NCI-H226 (cell line): ENCODE data around the gene CIDEA.
"Not testable (repeated sequence)": the region's sequence is repeated elsewhere in the genome, so short reads cannot be mapped to it uniquely, and the experiment has no call there.

ENCODE experiments used
- DNase-seq: peaks from one replicate; pipeline ENCODE4 v3.0.0-alpha.2; 2015

The CIDEA gene, protein sequence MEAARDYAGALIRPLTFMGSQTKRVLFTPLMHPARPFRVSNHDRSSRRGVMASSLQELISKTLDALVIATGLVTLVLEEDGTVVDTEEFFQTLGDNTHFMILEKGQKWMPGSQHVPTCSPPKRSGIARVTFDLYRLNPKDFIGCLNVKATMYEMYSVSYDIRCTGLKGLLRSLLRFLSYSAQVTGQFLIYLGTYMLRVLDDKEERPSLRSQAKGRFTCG

DNA sequence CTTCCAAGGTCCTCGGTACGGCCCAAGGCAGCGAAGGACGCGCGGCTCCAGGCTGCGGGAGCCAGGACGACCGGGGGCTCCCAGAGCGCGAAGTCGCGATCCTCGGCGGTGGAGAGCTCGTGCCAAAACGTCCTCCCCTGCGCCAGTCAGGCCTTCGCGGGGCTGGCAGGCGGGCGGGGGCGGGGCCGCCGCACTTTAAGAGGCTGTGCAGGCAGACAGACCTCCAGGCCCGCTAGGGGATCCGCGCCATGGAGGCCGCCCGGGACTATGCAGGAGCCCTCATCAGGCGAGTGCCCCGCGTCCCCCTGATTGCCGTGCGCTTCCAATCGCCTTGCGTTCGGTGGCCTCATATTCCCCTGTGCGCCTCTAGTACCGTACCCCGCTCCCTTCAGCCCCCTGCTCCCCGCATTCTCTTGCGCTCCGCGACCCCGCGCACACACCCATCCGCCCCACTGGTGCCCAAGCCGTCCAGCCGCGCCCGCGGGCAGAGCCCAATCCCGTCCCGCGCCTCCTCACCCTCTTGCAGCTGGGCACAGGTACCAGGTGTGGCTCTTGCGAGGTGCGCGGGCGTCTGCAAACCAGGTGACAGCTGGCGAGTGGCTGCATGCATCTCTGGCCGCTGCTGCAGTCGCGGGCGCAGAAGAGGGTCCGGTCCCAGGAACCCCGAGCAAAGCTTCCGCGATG is at the start of gene CIDEA:
Gene CIDEA (plus strand): TSS at position 226 of the 684 bp plus-strand sequence. CDS start 23 bp downstream, at position 249.
- no peak for DNase-seq

DNA sequence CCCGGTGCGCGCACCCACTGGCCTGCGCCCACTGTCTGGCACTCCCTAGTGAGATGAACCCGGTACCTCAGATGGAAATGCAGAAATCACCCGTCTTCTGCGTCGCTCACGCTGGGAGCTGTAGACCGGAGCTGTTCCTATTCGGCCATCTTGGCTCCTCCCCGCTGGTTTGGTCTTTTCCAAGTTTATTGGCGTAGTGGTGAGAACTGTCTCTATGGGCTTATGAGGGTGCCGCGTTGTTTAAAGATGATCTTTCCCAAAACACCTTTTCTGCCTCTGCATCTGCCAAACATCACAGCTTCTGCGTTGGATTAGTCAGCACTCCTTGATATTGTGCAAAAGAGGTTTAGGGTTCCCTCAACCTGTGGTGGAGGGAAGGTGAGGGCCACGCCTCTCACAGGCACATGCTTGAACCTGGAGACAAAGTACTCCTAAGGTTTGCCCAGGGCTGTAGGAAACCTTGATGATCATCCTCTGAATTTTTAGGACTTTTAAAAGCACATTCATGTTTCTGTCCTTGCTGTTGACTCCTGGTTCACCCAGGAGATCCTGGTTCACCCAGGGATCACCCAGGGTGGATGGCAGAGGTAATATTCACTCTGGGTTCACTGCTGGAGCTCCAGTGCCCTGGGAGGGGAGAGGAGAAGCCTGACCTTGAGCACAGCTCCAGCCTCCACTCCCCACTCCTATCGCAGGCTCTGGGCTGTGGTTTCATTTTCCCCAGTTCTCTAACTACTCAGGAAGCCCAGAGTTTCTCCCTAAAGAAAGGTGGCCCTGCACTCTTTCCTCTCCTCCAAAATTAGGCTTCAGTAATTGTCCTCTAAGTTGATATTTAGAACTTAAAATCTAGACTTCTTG is 45.6 kb upstream of the CIDEA start:
- not testable (repeated sequence) for DNase-seq

DNA sequence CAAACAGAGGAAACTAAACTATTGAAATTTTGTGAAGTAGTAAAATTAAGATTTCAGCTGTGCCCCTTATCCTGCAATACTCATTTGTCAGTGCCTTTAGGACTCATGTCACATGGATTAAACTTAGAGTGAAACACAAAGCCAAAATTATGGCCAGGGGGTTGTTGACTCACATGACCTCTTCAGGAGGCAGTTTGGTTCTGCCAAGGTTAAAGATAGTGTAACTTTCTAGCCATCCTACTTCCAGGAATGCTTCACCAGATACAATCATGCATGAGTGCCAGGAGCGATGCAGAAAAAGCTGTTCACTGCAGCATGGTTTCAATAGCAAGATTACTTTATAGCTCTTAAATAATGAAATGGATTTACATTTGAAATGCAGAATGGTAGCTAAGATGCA is 41.9 kb upstream of the CIDEA start:
- not testable (repeated sequence) for DNase-seq

DNA sequence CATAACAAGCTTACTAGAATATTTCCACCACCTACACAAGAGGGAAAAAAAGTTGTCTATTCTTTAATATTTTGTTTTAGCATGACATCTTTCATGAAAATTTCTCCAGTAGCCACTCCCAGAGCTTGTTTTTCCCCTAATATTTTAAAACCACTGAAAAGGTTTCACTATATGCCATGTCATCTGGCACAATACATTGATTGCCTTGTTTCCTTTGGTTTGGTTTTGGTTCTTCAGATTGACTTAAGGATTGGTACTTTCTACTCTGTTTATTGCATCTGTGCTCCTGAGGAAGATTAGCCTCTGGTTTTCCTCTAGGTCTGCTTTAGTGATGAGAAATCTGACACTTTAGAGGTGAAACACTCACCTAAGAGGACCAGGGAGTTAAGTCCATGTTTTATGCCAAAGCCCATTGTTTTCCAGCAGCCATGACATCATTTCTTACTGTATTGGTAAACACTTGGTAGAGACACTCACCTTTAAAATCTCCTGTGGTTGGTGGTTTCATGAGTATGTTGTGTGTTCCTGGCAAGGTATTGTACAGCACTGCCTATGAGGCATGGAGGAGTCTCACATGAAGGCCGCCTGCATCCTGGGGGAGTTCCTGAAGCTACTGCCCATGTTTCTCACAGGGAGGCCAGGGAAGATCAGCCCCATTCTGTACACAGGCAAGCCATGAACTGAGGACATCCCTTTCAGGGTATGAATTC is 39.7 kb upstream of the CIDEA start:
- peak; percentile 66 for DNase-seq

DNA sequence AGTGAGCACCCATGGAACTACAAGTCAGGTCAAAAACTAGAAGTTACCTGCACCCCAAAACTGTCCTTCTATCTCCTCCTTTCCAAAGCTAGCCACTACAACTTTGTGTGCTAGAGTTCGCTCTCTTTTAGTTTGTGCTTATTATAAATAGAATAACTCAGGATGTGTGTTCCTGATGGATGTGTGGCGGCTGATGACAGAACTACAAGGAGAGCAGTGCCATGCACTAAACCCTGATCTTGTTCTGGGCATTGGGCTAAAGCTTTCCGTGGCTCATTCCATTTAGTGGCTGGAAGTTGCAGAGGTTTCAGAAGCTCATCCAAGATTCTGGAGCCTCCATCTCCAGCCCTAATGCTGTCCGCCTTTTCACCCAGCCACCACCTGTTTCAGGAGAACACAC is 37.7 kb upstream of the CIDEA start:
- not testable (repeated sequence) for DNase-seq

DNA sequence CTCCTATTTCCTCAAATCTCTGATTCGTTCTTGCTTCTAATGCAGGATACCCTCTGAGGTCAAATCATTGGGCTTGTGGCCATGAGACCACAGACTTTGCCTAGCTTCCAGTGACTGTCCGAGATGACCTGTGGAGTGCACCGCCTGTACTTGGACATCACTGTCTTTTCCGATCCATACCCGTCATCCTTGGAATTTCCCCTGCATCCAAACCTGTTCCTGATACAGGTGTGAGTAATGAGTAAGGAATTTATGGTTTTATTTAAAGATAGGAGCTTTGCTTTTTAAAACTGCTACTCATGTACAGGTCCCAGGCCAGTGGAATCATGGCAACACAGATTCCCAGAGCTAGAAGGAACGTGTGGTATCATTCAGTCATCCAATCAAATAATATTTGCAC is 35.6 kb upstream of the CIDEA start:
- DNase-seq, result peak; percentile 68

DNA sequence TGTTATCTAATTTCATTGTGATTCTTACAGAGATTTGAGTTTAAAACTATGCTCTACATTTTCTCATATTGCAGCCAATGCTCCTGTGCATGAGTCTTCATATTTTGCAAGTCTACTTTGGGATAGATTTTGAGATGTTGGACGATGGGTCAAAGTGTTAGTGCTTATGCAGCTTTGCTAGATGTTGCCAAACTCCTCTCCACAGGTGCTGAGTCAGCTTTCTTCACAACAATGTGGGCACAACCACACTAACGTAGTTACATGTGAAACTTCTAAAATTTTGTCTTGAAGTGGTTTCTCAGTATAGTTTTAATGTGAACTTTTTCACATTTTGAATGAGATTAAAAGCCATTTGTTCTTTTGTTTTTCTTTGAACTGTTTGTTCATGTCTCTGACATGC is 32.1 kb upstream of the CIDEA start:
- DNase-seq, result not testable (repeated sequence)

DNA sequence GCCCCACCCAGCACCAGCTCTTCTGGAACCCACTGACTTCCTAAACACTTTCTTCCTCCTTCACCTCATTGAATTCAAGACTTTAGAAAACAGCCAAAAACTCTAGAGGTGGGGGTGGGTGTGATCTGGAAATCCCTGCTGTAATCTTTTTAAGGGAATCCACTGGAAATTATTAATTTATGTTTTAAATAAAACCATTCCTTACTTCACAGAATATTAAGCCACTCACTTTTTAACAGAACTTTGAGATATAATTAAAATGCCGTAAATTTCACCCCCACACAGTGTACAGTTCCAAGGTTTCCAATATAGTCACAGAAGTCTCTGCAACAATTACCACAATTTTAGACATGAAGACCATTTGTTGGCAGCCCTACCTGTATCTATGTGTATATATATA is 30.8 kb upstream of the CIDEA start:
- not testable (repeated sequence) for DNase-seq

DNA sequence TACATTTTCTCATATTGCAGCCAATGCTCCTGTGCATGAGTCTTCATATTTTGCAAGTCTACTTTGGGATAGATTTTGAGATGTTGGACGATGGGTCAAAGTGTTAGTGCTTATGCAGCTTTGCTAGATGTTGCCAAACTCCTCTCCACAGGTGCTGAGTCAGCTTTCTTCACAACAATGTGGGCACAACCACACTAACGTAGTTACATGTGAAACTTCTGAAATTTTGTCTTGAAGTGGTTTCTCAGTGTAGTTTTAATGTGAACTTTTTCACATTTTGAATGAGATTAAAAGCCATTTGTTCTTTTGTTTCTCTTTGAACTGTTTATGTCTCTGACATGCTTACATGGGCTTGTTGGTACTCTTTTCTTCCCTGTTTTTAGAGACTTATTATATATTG is 27.4 kb upstream of the CIDEA start:
- DNase-seq, result not testable (repeated sequence)

DNA sequence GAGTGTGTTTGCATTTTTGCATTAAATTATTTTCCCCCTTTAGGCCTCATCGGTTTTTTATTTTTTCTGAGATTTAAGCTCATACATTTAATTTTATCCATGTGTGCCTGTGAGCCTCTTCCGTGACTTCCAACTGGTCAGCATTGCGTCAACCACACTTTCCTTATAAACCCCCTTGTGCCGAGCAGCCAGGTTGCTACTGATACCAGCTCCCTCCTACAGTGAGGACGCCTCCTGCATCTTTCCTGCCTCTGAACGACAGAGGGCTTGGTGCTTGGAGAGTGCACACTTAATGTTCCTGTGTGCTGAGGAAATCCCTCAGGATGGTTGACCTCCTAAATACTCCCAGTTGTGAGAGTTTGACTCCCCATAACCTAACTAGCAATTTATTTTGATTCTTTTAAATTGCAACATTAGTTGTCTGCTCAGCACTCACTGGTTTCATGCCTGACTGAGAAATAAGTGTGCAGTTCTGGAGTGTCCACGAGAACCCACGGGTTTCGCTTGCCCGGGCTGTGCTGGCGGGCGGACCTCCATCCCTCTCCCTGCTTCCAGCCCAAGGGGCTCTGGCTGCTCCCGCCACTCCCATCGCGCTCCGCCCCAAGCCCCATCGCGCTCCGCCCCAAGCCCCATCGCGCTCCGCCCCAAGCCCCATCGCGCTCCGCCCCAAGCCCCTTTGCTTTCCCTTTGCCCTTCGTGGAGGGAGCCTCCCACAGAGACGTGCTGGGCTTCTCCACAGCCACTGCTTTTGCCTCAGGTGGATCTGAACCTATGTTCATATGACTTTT is 26.6 kb upstream of the CIDEA start:
- not testable (repeated sequence) for DNase-seq

DNA sequence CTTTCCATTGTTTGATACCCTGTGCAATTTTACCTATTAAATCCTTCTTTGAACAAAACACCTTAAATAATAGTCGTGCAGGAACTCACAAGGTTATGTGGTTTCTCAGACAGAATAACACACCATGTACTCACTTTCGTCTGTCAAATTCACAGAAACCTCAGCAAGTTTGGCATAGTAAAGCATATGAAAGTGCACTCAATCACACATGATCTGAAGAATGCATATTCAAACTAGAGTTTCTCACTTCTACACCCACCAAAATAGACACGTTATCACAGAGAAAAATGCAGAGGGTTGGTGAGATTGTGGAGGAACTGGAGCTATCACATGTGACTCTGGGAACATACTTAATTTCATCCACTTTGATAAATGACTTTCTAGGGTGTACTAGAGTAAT is 25.9 kb upstream of the CIDEA start:
- DNase-seq, result not testable (repeated sequence)

DNA sequence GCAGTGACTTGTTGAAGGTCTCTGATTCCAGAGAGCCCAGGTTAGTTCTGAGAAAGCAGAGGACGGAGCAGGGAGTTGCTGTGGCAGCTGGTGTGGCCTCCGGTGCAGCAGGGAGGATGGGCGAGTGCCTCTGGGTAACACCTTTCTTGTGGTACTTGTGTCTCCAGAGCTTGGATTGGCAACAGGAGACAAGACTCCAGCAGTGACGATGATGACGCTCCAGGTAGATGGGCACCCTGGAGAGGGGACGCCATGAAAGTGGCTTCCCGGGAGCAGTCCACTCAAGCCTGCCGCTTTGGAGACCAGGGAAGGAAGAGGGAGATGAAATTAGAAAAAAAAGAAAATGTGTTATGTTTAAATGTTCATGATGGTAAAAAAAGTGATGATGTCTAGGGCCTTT is 23.6 kb upstream of the CIDEA start:
- not testable (repeated sequence) for DNase-seq

DNA sequence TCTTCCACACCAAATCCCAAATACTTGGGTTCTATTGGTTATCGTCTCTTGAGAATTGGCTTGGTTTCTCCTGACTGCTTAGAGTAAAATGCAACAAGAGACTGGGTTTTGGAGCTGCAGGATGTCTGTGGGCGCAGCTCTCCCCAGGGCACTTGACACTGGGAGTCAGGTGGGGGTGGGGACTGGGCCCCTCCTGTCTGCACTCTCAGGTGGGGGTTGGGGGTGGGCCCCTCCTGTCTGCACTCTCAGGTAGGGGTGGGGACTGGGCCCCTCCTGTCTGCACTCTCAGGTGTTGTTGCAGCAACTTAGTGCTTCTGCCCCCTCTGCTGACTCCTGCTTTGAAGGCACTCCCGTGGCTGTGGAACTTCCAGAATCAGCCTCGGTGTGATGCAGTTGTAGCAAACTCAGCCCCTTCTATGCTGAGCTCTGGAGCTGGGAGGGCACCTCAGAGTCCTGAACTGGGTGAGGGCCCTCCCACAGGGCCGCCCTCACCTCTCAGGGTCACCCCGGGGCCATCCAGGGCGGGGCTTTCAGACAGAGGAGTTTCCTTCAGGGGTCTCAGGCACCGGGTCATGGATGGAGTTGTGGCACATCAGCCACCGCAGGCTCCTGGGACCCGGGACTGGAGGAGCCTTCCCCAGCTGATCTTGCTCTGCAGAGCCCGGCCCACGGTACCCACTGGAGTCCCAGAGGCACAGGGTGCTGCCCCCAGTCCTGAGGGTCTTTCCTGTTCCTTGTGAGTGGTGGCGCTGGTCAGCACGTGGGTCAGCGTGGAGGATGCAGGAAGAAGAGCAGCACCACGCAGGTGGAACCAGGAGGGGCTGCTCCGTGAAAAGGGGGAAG is 22.9 kb upstream of the CIDEA start:
- DNase-seq, result no peak

DNA sequence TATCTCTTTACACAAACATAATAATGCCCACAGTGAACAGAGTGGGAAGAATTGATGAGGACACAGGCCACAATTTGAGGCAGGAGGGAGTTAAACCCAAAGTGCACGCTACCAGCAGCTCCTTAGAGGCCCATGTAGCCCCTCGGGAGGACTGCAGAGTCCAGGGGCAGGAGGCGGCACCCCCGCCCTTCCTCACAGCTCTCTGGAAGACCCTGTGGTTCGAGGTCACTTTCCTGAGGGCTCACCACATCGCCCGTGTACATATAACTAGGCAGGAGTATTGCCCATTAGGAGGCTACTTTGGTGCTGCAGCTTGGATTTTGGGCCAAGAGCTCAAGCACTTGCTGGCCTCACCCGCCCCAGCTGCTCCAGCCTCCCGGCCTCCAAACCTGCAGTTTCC is 22.2 kb upstream of the CIDEA start:
- no peak for DNase-seq

DNA sequence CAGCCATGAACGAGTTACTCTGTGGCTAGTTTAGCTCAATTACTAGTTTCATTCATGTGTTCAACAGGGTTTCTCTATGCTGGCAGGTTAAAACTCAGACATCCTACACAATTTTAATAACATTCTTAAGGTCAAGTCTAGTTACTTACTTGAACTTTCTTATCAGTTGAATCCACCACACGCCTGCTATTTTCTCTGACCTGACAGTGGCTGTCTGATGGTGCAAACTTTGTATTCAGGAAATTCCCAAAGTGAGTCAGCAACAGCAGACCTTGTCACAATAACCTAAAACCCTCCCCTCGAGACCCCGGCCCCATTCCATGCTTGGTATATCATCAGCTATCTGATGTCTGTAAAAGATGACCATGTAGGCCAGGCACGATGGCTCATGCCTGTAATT is 20.8 kb upstream of the CIDEA start:
- peak; percentile 79 for DNase-seq

DNA sequence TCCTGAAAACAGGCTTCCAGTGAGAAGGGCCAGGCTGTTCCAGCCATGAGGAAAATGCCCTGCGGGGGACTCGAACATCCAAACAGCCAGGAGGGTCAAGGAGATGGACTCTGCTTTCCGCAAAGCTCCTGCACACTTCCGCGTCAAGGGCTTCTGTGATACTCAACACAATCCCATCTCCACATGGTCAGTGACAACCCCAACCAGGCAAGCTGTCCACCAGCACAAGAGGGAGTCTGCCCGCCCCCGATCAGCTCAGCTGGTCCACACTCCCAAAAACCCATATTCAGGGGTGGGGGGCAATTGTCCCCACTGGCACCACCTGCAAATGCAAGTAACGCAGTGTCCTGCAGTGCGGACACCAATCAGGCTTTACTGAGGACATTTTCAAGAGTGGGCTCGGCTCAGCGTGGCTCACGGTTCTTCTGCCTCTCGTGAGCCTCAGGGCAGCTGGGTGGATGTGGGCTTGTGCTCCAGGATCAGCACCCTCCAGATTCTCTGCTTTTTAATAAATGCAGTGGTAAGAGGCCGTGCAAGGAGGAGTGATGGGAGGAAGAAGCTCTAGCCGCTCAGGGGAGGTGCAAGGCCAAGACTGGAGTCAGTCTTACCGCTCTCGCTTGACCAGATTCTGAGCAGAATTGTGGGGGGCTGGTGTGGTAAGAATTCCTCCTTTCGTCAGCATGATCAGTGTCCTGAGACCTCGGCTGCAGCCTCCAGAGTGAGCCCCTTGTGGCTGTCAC is 19.5 kb upstream of the CIDEA start:
- DNase-seq, result no peak

DNA sequence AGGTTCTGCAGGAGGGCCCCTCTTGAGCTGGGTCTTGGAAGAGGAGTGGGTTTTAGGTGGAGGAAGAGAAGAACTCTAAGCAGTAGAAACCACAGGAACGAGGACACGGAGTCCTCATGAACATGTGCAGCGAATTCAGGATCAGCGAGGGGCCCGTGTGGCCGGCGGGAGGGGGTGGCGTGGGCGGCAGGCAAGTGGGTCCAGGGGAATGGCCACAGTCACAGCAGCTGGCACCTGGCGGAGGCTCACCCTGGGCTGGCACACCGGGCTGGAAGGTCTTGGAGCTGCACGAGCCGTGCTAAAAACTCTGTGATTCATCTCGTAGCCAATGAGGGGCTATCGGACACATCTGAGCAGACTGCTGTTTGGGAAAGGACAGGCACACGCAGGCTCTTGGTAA is 18.0 kb upstream of the CIDEA start:
- no peak for DNase-seq

DNA sequence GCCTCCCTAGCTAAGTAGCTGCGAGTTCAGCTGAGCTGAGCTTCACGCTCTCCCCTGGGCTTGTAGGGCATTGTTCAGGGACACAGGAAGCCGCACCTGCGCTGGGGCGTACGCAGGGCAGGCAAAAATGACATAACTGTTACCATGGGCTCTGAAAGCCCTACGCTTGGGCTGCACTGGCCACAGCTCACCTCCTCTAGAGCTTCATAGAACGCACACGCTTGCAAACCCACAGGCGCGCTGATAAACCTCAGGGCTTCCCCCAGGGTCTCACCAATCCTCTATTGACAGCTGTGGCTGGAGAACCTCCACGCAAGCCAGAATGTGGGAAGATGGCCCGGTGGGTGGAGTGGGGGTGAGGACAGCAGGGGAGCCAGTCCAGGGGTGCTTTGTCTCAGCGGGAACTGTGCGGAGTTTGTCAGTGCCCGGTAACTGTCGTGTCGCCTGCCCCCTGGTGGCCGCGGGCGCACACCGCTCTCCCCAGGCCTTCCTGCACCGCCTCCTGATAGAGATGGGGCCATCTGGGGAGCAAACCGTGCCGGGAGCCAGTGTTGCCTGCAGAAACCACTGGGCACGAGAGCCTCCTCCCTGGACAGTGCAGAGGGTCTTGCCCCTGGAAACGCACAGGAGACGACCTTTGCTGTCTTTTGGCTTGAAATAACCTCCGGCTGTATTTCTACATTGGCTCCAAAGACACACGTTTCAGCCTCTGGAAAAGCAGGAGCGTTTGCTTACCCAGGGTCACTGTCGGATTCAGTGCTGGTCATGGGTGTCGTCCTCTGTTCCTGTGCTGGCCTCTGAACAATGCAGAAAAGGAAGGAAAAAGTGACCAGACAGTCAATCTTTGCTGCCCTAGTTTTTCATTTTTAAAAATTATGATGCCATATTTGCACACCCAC is 17.0 kb upstream of the CIDEA start:
- DNase-seq, result peak; percentile 11

DNA sequence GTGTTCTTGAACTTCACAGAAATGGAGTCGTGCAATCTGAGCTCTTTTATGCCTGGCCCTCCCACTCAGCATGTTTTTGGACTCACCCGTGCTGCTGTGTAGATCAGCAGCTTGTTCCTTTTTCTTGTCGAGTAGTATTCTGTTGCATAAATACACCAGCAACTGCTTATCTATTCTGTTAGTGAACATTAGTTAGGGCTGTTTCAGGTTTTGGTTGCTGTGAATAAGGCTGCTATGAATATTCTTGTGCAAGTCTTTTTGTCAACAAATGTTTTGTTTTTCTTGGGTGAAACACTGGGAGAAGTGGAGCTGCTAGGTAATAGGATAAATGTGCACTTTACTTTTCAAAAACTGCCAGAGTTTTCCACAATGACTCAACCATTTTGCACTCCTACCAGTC is 15.3 kb upstream of the CIDEA start:
- peak; percentile 7 for DNase-seq
